Left cardiac atrium (tissue), 4 donors: Measurements from ENCODE around the gene COPS9. TPM values are rescaled to one million over a fixed set of nuclear protein-coding genes. Genes with fewer than 3 reads are reported as not detected.

ENCODE experiments used
- ATAC-seq, 2 donors: fragments of 200-7000 bp; cut with Tn5 transposase; one replicate each; pipeline ENCODE4 v1.9.1; 2020; ENCODE audit warnings: mild to moderate bottlenecking in 2 of 2, moderate library complexity in 2 of 2
- DNase-seq: peaks from one replicate; pipeline ENCODE4 v3.0.0-alpha.2; 2020
- intact Hi-C, 2 donors: fragments of 100-400 bp; cut with DNase I; formaldehyde crosslinking; loops; one replicate each; pipeline versions ENCODE4 v1.14.1 to v1.15.1; 2022 to 2023
- total RNA-seq, 2 donors: library from RNA; stranded (reverse); fragmentation: NEBNext Ultra II Directional; extraction: Animal tissue kit (Norgen Biotek cat#: 25700); gene quantifications; one replicate each; pipeline ENCODE4 v1.2.1, GENCODE V29; 2021
- donor health status: DM: no; HTN: yes; CAD: no.
- donor health status: DM: no; HTN: yes; CAD: no; lungs with severe emphysema.
- donor health status: DM: yes; HTN: yes; CAD: no.
- donor health status: Dilated cardiomyopathy.

The COPS9 gene
- total RNA-seq, 2 donors from 2014 or later, result 160 to 175 TPM

DNA sequence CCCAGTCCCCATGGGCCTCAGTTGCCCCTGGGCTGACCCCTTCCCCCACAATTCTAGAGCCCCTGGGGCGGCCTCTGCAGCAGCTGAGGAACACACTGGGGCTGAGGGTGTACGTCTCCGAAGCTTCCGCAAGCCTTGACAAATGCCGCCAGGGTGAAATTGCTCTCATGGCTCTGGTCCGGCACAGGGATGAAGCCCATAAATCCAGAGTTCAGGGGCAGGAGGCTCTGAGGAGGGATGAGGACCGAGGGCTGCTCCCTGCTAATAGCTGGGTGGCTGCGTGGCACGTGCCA, 31.4 kb upstream of the COPS9 start:
- no peak for DNase-seq
- no peak for ATAC-seq
- intact Hi-C loops, result no loop called here

DNA sequence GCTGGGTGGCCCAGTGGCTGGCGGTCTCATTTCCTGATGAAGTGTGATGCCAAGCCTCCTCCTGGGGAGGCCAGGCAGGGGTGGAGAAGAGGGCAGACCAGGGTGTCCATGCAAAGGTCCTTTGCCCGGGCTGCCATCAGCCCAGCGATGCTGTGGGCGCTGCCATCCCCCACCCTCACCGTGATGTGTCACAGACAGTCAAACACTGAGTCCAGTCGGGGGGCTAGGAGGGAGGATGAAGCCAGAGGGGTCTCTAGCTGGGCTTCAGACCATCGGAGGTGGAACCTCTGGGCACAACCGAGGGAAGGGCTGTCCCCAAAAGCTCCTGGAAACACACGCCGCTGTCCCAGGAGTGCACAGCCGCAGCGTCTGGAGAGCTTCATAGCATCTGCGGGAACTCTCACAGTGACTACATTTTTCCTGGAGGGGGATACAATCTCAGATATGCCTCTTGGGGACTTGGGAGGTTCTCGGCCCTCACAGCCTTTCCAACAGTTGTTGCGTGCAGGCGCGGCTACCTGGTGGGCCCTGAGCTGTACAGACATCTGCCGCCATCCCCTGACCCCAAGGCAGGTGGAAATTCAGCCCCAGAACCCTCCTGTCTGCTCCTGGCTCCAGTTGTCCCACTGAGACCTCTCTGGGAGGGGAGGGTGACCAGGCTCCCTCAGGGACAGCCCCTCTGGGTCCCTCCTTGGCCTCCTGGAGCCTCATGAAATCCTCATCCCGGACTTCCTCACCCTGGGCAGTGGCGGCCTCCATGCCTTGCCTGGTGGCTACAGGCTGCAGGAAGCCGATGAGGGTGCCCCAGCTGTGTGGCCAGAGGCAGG, 30.9 kb upstream of the COPS9 start:
- intact Hi-C loops, result no loop called here
- ATAC-seq, result no peak
- DNase-seq, result no peak

DNA sequence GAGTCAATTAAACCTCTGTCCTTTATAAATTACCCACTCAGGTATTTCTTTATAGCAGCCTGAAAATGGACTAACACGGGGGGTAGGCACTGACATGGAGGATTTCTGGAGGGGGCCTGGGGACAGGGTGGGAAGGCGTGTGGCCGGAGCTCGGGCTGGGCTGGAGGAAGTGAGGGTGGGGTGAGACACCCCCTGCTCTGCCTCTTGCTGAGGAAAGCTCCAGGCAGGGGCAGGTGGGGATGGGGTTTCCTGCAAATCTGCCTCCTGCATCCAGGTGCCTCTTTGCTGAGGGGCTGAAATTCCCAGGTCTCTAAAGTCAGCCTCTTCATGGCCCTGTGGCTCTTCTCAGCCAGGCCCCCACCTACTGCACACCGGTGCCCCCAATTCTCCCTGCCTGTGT, 30.1 kb upstream of the COPS9 start:
- ATAC-seq, result no peak
- DNase-seq, result no peak
- intact Hi-C loops, result no loop called here

DNA sequence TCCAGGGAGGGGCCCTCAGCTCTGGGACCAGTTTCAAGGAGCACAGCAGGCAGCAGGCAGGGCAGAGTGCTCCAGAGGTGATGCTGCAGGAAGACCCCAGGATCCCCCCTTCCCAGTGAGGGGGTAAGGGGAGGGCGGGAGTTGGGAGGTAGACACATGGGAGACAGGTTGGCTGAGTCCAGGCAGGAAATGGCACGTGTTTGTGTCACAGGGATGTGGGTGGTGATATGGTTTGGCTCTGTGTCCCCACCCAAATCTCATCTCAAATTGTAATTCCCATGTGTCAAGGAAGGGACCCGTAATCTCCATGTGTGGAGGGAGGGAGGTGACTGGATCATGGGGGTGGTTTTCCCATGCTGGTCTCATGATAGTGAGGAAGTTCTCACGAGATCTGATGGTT, 29.6 kb upstream of the COPS9 start:
- no peak for ATAC-seq
- DNase-seq, result no peak

DNA sequence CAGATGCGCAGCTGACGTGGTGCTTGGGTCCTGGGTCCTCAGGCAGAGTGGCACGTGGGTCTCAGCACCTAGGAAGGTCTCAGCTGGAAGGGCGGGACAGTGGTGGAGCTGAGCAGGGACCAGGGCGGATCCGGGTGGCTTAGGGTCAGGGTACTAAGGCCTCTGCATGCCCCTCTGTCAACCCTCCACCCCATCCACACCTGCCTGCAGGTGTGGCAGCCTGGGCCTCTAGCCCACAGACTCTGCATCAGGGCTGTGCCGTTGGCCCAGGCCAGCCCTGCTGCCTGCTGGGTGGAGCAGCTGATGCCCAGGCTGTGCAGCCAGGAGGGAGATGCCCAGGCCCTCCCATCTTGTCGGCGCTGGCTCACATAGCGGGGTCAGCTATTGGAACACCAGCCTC, 28.9 kb upstream of the COPS9 start:
- DNase-seq, result no peak
- intact Hi-C loops, result no loop called here
- no peak for ATAC-seq

More for the DNA sequence above, 29.6 kb upstream of the COPS9 start:
- intact Hi-C loops, result no loop called here

DNA sequence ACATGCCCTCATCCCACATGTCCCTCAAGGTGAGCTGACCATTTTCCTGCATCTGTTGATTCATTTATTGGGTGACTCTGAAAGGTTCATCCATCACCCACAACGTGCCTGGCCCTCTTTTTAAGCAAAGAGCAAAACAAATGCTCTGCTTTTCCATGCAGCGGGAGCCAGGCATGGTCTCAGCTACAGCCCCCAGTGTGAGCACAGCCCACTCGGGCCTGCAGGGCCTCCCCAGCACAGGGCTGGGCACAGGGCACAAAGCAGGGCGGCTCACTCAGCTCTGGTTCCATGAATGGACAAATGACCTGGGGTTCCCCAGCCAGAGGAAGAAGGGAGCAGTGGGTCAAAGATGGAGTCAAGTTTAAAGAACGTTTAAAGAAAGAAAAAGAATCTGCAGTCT, 28.5 kb upstream of the COPS9 start:
- ATAC-seq (no peak), DNase-seq (no peak)
- intact Hi-C loops, result no loop called here

DNA sequence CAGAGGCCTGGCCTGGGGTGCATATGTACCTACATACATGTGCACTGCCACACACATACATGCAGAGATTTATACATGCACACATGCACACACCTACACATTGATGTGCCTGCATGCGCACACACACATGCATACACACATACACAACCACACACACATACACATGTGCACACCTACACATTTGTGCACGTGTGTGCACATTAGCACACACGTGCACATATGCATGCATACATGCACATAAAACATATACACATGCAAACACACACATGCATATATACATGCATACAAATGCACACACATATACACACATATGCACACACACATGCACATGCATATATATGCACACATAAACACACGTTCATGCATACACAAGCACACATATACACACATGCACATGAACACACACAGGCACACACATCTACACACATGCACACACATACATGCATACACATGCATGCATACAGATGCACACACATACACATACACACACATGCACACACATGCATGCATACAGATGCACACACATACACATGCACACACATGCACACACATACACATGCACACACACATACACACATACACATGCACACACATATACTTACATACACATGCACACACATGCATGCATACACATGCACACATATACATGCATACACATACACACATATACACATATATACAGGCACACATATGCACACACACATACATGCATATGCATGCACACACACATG, 27.9 kb upstream of the COPS9 start:
- intact Hi-C loops, result no loop called here
- DNase-seq, result no peak
- ATAC-seq, result no peak

DNA sequence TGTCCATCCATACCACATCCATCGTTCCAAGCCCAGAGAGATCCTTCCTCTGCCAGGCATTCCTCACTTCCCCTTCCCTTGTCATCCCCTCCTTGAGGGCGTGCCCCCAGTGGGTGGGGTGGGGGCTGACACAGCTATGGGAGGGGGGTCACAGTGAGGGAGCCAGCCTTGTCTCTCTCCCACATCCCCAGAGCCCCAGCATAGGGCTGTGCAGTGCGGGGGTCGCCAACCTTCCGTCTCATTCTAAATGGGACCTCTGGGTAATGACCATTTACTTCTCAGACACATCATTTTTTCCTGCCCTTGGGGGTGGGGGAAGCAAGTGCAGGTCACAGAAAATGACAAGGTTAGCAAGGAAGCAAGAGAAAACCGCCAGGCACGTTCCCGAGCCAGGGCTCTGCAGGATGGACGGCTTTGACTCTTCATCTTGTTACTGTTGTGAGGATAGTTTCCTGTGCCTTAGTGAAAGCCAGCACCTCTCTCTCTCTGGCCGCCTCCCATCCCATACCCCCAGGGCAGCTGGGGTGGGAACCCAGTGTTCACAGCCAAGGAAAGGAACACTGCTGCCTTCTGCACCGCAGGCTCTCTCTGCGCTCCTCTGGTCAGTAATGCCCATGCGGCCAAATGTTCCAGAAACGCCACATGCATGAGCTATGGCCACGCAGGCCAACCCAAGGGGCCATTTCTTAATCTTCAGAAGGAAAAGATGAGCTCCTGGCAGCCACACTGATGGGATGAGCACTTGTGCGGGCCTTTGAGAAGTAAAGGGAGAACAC, 27.0 kb upstream of the COPS9 start:
- intact Hi-C loops, result no loop called here
- ATAC-seq (no peak), DNase-seq (no peak)

DNA sequence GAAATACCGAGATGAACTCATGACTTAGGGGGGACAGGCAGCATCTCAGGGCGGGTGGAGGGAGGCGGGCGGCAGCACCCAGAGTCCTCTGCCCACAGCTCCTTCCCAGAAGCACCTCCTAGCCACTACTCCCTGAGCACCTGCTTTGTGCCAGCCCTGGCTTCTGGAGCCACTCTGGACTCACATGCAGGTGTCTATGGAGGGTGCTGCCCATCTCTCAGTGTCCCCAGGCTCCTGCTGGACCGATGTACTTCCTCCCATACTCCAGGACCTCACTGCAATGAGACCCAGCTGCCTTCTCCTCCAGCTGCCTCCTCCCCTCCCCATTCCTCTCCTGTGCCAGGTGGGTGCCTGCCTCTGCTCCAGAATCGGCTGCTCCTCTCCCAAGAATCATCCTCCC, 26.4 kb upstream of the COPS9 start:
- intact Hi-C loops, result no loop called here
- ATAC-seq (no peak), DNase-seq (no peak)

DNA sequence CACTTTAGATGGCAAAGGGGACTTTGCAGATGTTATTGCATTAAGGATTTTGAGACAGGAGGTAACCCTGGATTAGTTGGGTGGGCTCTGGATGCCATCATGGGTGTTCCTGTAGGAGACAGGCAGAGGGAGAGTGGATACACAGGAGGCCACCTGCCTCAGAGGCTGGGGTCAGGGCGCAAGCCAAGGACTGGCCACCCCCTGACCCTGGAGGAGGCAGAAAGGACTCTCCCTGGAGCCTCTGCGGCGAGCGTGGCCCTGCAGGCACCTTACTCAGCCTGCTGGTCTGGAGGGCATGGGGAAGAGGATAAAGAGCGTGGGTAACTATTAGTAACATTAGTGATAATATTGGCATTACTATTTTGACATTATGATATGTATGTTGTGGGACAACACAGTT, 25.9 kb upstream of the COPS9 start:
- DNase-seq (no peak), ATAC-seq (no peak)
- intact Hi-C loops, result no loop called here

DNA sequence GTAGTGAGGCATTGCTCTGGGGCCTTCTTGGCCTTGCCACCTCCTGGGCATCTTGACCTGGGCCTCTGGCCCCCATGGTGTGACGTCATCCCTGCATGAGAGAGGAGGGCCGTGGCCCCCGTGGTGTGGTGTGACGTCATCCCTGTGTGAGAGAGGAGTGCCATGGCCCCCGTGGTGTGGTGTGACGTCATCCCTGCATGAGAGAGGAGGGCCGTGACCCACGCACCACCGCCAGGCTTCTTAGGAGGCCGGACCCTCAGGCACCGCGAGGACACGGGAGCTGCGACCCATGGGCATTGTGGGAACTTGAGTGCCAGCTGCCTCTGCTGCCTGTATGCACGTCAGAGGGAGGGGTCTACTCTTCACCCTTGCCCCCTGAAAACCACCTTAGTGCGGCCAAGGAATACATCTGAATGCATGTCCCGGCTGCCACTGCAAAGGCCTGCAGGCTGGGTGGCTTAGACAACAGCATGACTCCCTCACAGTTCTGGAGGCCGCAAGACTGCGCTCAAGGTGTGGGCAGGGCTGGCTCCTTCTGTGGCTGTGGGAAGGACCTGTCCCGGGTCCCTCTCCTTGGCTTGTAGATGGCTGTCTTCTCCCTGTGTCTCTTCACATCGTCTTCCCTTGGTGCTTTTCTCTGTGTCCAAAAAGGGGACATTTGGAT, 25.1 kb upstream of the COPS9 start:
- intact Hi-C loops, result no loop called here
- DNase-seq, result no peak
- no peak for ATAC-seq

DNA sequence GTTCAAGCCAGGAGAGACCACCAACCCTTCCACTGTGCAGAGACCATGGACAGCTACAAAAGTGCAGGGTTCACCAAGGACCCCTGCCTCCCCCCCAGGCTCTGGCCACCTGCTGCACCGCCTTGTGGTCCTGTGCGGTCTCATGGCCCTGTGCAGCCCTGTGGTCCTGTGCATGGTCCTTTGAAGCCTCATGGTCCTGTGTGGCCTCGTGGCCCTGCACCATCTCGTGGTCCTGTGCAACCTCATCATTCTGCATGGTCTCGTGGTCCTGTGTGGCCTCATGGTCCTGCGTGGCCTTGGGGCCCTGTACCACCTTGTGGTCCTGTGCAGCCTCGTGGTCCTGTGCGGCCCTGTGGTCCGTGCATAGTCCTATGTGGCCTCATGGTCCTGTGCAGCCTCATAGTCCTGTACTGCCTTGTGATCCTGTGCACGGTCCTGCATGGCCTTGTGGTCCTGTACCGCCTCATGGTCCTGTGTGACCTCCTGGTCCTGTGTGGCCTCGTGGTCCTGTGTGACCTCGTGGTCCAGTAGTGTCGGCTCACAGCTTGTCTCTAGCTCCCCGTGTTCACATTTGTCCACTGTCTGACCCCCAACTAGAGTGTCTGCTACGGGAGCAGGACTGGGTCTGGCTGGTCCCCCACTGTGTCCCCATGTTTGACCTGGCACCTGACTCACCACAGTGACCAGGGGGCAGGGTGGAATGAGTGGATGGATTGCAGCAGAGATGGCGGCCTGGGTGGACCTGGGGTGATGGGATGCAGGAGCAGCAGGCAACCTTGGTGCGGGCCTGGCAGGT, 24.4 kb upstream of the COPS9 start:
- ATAC-seq (no peak), DNase-seq (no peak)
- intact Hi-C loops, result no loop called here

DNA sequence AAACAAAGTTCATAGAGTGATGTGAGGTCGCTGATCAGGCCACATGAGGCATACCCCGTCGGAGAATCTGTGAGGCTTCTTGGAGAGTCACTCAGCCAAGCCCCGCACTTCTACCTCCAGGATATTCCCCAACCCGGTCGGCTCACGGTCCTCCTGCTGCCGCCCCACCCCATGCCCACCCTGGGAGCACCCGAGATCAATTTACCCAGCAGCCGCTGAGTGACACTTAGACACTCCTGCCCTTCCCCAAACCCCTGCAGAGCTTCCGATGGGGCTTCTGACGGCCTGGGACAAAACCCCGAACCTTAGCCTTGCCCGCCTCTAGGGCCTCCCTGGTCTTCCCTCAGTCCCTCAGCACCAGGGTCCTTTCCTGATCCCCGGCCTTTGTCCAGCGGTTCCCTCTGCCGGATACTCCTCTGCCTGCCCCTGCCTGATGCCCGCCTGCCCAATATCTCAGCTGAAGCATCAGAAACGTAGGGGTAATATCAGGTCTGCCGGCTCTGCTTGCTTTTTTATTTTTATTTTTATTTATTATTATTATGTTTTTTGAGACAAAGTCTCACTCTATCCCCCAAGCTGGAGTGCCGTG, 23.2 kb upstream of the COPS9 start:
- no peak for DNase-seq
- intact Hi-C loops, result no loop called here
- ATAC-seq, result no peak

DNA sequence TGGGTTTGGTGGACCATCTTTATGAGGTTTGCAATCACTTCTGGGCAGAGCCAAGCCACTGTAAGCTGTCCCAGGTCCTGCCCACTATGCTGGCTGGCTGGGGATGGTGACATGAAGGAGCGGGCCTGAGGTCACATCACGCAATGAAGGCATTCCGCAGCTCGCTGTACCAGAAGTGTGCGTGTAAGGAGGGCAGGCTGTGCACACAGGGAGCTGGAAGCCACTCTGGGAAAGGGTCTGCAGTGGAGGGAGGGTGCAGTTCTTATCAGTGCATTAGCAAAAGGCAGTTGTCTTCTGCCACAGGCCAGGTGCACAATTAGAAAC, 21.0 kb upstream of the COPS9 start:
- intact Hi-C loops, result no loop called here
- ATAC-seq (no peak), DNase-seq (no peak)

DNA sequence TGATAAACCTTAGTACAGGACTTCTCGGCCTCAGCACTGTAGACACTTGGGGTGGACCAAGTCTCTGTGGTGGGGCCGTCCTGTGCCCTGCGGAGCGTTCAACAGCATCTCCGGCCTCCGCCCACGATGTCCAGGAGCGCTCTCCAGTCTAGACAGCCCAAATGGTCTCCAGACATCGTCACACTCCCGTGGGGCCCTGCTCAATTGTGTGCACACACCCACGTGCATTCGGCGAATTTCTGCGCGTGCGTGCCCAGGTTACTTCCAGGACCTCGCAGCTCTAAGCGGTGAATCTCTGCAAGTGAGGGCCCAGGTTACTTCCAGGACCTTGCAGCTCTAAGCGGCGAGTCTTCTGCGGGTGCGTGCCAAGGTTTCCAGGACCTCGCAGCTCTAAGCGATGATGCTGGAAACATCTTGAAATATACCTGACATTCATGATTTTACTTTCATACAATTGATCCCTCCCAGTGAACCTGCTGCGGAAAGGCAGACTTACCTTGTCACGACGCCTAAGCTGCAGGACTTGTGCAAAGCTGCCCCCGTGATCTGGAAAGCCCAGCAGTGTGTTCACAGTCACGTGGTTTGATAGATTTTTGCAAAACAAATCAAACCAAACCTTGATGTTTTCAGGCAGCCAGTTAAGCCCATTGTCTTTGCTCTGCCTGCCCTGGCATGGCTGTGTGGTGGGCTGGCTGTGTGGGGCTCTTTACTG, 20.5 kb upstream of the COPS9 start:
- ATAC-seq, result no peak

DNA sequence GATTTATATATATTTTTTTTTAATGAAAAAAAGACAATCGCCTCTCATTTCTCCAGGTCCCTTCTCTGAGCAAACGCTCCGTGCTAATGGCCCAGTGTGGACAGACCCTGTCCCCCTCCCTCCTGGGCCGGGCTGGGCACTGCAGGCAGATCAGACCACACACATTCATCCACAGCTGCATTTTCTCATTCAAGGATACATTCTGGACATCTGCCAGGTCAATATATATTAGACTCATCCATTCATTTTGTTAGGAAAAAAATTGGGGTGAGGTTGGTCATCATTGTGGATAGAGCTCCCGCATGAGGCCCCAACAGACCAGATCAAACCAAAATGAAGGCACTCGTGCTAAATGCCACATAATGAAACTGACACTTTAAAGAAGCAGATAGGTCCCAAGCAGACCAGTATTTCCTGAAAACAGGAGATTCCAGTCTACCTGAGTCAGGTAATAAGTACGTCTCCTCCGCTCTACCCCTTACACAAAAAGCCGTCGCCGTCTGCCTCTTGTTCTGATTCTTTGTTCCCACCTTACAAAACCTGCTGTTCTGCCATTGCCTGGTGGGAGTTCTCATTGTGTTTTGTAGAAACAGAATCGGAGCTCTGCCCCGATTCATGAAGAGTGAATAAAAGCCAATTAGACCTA, 19.8 kb upstream of the COPS9 start:
- DNase-seq (no peak), ATAC-seq (no peak)
- intact Hi-C loops, result no loop called here

More for the DNA sequence above, 20.5 kb upstream of the COPS9 start:
- DNase-seq, result no peak
- intact Hi-C loops, result no loop called here

DNA sequence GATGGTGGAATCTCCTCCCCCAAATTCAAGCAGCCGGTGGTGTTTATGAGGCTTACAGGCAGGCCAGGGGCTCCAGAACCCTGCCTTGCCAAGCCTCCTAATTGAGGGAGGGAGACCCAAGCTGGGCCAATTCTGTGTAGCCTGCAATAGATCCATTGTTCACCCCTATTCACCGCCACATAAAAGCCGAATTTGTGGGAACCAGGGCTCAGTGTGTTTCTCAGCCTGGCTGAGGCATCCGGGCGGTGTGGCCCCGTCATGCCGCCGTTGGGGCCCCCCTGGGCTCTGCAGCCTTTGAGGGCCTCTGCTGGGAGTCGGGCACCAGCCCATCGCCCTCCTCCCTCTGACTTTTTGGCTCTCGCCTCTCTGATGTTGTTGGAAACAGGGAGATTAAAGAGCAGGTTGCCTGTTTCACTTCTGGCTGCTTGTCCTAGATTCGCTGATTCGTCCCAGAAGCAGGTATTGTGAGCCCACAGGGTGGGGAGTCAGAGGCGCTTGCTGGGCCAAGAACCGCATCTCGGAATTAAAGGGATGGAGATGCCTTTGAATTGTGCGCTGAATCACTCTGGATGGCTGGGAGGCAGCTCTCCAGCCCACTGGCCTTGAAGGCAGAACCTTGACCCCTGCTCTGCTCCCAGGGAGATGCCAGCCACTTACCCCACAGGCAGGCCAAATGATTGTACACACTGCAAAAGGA, 19.1 kb upstream of the COPS9 start:
- intact Hi-C loops, result no loop called here
- DNase-seq (no peak), ATAC-seq (no peak)
